NCI-H128 (cell line): Measurements from ENCODE around the gene JOSD2.
"Not testable (repeated sequence)": the region's sequence is repeated elsewhere in the genome, so short reads cannot be mapped to it uniquely, and the experiment has no call there.

Source experiments
- DNase-seq: peaks from one replicate; lab custom pipeline; 2025; ENCODE audit not compliant: unreplicated experiment; lab: John Stamatoyannopoulos, UW

JOSD2 gene

GRCh38 chr19:50547385-50548190 is 36.6 kb upstream of the JOSD2 start:
- DNase-seq = no peak

GRCh38 chr19:50546527-50547221 is 35.7 kb upstream of the JOSD2 start:
- no peak for DNase-seq

GRCh38 chr19:50542943-50543342 is 32.0 kb upstream of the JOSD2 start:
- DNase-seq = no peak

- peak; percentile 4 for DNase-seq
Observed at GRCh38 chr19:50537769-50538230, 26.8 kb upstream of the JOSD2 start.

- no peak for DNase-seq
Observed at GRCh38 chr19:50537306-50537685, 26.3 kb upstream of the JOSD2 start.

- DNase-seq = no peak
Observed at GRCh38 chr19:50536662-50537305, 25.8 kb upstream of the JOSD2 start.

GRCh38 chr19:50535672-50536187 is 24.7 kb upstream of the JOSD2 start:
- no peak for DNase-seq

GRCh38 chr19:50534478-50534877 is 23.5 kb upstream of the JOSD2 start:
- DNase-seq = no peak

- no peak for DNase-seq
Observed at GRCh38 chr19:50532952-50533351, 22.0 kb upstream of the JOSD2 start.

GRCh38 chr19:50531171-50531612 is 20.2 kb upstream of the JOSD2 start:
- no peak for DNase-seq

GRCh38 chr19:50528052-50528451 is 17.1 kb upstream of the JOSD2 start:
- not testable (repeated sequence) for DNase-seq

- DNase-seq = no peak
Observed at GRCh38 chr19:50522881-50523280, 11.9 kb upstream of the JOSD2 start.

- DNase-seq = no peak
Observed at GRCh38 chr19:50520822-50521465, 10.0 kb upstream of the JOSD2 start.

GRCh38 chr19:50519006-50519575 is 8.1 kb upstream of the JOSD2 start:
- no peak for DNase-seq

- DNase-seq = no peak
Observed at GRCh38 chr19:50518091-50519005, 7.4 kb upstream of the JOSD2 start.

- no peak for DNase-seq
Observed at GRCh38 chr19:50517704-50518075, 6.7 kb upstream of the JOSD2 start.

GRCh38 chr19:50516964-50517703 is 6.1 kb upstream of the JOSD2 start:
- no peak for DNase-seq

GRCh38 chr19:50516456-50516855 is 5.5 kb upstream of the JOSD2 start:
- DNase-seq = no peak

GRCh38 chr19:50515168-50515561 is 4.2 kb upstream of the JOSD2 start:
- no peak for DNase-seq
